ENCODE results near the gene PEF1.

DNA sequence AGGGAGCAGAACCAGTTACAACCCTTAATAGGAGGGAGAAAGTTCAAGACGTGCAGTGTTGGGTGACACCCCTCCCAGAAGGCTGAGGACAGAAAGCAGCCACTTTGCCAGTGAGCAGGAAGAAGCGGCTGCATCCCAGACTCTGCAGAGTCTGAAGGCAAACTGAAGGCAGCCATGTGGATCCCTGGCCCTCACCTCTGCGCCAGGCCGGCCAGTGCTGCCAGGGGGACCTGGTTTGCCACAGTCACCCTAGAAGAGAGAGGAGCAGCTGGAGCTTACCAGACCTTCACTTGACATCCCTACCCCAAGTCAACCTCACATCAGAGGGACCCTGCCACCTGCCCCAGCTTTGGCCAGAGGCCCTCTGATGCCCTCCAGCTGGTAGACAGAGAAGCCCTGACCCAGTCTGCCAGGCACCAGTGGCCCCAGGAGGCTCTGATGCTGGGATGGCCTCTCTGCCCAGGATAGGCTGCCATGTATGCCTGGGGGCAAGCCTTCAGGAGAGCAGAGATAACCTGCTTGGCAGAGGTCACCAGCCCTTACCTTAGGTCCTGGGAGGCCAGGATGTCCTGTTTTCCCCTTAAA is 16.3 kb upstream of the PEF1 start:
- TF ChIP-seq, protein P1, sequence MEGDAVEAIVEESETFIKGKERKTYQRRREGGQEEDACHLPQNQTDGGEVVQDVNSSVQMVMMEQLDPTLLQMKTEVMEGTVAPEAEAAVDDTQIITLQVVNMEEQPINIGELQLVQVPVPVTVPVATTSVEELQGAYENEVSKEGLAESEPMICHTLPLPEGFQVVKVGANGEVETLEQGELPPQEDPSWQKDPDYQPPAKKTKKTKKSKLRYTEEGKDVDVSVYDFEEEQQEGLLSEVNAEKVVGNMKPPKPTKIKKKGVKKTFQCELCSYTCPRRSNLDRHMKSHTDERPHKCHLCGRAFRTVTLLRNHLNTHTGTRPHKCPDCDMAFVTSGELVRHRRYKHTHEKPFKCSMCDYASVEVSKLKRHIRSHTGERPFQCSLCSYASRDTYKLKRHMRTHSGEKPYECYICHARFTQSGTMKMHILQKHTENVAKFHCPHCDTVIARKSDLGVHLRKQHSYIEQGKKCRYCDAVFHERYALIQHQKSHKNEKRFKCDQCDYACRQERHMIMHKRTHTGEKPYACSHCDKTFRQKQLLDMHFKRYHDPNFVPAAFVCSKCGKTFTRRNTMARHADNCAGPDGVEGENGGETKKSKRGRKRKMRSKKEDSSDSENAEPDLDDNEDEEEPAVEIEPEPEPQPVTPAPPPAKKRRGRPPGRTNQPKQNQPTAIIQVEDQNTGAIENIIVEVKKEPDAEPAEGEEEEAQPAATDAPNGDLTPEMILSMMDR (conservative IDR thresholded peaks at IDR 0.05; ENCODE audit: low read length), result no peak
- TF ChIP-seq EZH2phosphoT487 (IDR thresholded peaks at IDR 0.05; ENCODE audit: borderline replicate concordance, low read depth, low read length), result no peak

Measured in OCI-LY7 (cell line).